GM21423 (cell line): ENCODE data around the gene ZNF778.
"Not testable (repeated sequence)": the region's sequence is repeated elsewhere in the genome, so short reads cannot be mapped to it uniquely, and the experiment has no call there.

Experiments
- ATAC-seq: cut with Tn5 transposase; IDR thresholded peaks from one replicate; pipeline ENCODE4 v1.9.1; 2021; ENCODE audit warnings: mild to moderate bottlenecking, moderate library complexity; ENCODE audit not compliant: unreplicated experiment

Gene ZNF778

GRCh38 chr16:89248196-89248982 lies 30.9 kb downstream of the ZNF778 start:
- no peak for ATAC-seq

- ATAC-seq: no peak
These were observed 36.2 kb downstream of the ZNF778 start for GRCh38 chr16:89253548-89254287.

GRCh38 chr16:89256651-89257254 lies 39.2 kb downstream of the ZNF778 start:
- ATAC-seq: no peak

GRCh38 chr16:89257281-89257731 lies 39.8 kb downstream of the ZNF778 start:
- no peak for ATAC-seq

GRCh38 chr16:89257757-89258465 lies 40.4 kb downstream of the ZNF778 start:
- no peak for ATAC-seq

GRCh38 chr16:89259901-89260300 lies 42.4 kb downstream of the ZNF778 start:
- not testable (repeated sequence) for ATAC-seq

GRCh38 chr16:89261691-89262563 lies 44.4 kb downstream of the ZNF778 start:
- no peak for ATAC-seq

GRCh38 chr16:89264800-89265550 lies 47.5 kb downstream of the ZNF778 start:
- no peak for ATAC-seq

- no peak for ATAC-seq
These were observed 48.1 kb downstream of the ZNF778 start for GRCh38 chr16:89265647-89266046.

- ATAC-seq: no peak
These were observed 49.1 kb downstream of the ZNF778 start for GRCh38 chr16:89266521-89267134.

- not testable (repeated sequence) for ATAC-seq
These were observed 50.2 kb downstream of the ZNF778 start for GRCh38 chr16:89267746-89268145.

- ATAC-seq: no peak
These were observed 51.1 kb downstream of the ZNF778 start for GRCh38 chr16:89268585-89268984.

GRCh38 chr16:89268987-89269735 lies 51.7 kb downstream of the ZNF778 start:
- ATAC-seq: no peak

GRCh38 chr16:89269805-89270665 lies 52.5 kb downstream of the ZNF778 start:
- ATAC-seq: no peak

- ATAC-seq: no peak
These were observed 53.3 kb downstream of the ZNF778 start for GRCh38 chr16:89270666-89271345.

GRCh38 chr16:89272631-89273030 lies 55.1 kb downstream of the ZNF778 start:
- ATAC-seq: no peak
